ENCODE data around the gene SOX9. TPM values are rescaled to one million over a fixed set of nuclear protein-coding genes. Genes with fewer than 3 reads are reported as not detected.
A peak's percentile ranks its signal among the peaks of the same experiment; 100 is the strongest.

The SOX9 gene
- total and polyA plus RNA-seq, 2 of the 8 experiments (the other 6 are each of a cell fraction or from before 2014, with no cell fraction given), result 1.9 to 4.9 TPM

- TF ChIP-seq CHD7 (IDR thresholded peaks at IDR 0.05; ENCODE audit: insufficient replicate concordance, low read length) (no peak), CEBPB (IDR thresholded peaks at IDR 0.05; ENCODE audit: low read depth, low read length) (no peak), POLR2A (IDR thresholded peaks at IDR 0.05; ENCODE audit: control extremely low read depth in 1 of 2, low read depth in 2 of 2, low read length in 2 of 2) (no peak), SRF (IDR thresholded peaks at IDR 0.05; ENCODE audit: low read depth, low read length) (no peak), FOSL1 (IDR thresholded peaks at IDR 0.05; ENCODE audit: insufficient read depth, low read depth, low read length) (no peak), ZNF274 (IDR thresholded peaks at IDR 0.05; ENCODE audit: borderline replicate concordance, extremely low read depth, low read length) (no peak), MAX (IDR thresholded peaks at IDR 0.05) (no peak; the same call in 1 of the 2 replicates), PHF8 (conservative IDR thresholded peaks at IDR 0.05; ENCODE audit: low read depth, low read length) (no peak), EGR1 (IDR thresholded peaks at IDR 0.05; ENCODE audit: borderline replicate concordance, low read depth, low read length) (no peak), RBBP5 (IDR thresholded peaks at IDR 0.05; ENCODE audit: borderline replicate concordance, low read depth, low read length) (0 out of 2 replicates have a peak, but pooled peaks have one; percentile 62), NRF1 (IDR thresholded peaks at IDR 0.05; ENCODE audit: low read depth, low read length) (no peak)
These were observed 4.9 kb upstream of the SOX9 start (continued) for GRCh38 chr17:72115781-72116525.
